GM19397 (cell line): Measurements from ENCODE around the gene ST7.
"Not testable (repeated sequence)": the region's sequence is repeated elsewhere in the genome, so short reads cannot be mapped to it uniquely, and the experiment has no call there.

ENCODE experiments used
- ATAC-seq: cut with Tn5 transposase; IDR thresholded peaks from one replicate; pipeline ENCODE4 v1.9.1; 2021; ENCODE audit warnings: mild to moderate bottlenecking, moderate library complexity; ENCODE audit not compliant: unreplicated experiment

The ST7 gene

GRCh38 chr7:116953372-116953905, at the start of gene ST7:
Gene ST7 (plus strand): TSS chr7:116953501. CDS start chr7:116953541, 40 bp downstream.
- peak; percentile 53 for ATAC-seq

- ATAC-seq = no peak
Measured at GRCh38 chr7:116906391-116906790, 46.9 kb upstream of the ST7 start.

- ATAC-seq = no peak
Measured at GRCh38 chr7:116910383-116910782, 42.9 kb upstream of the ST7 start.

GRCh38 chr7:116911801-116912200, 41.5 kb upstream of the ST7 start:
- ATAC-seq = no peak

- ATAC-seq = no peak
Measured at GRCh38 chr7:116912269-116912909, 40.9 kb upstream of the ST7 start.

GRCh38 chr7:116918704-116919103, 34.6 kb upstream of the ST7 start:
- no peak for ATAC-seq

- ATAC-seq = no peak
Measured at GRCh38 chr7:116920359-116920758, 32.9 kb upstream of the ST7 start.

GRCh38 chr7:116922545-116922944, 30.8 kb upstream of the ST7 start:
- ATAC-seq = no peak

GRCh38 chr7:116924741-116925140, 28.6 kb upstream of the ST7 start:
- no peak for ATAC-seq

- no peak for ATAC-seq
Measured at GRCh38 chr7:116929021-116929420, 24.3 kb upstream of the ST7 start.

GRCh38 chr7:116929914-116930913, 23.1 kb upstream of the ST7 start:
- peak; percentile 78 for ATAC-seq

GRCh38 chr7:116932566-116932965, 20.7 kb upstream of the ST7 start:
- ATAC-seq = no peak

- no peak for ATAC-seq
Measured at GRCh38 chr7:116933465-116933864, 19.8 kb upstream of the ST7 start.

GRCh38 chr7:116934580-116934979, 18.7 kb upstream of the ST7 start:
- ATAC-seq = no peak

GRCh38 chr7:116936844-116937243, 16.5 kb upstream of the ST7 start:
- not testable (repeated sequence) for ATAC-seq

- no peak for ATAC-seq
Measured at GRCh38 chr7:116938678-116939077, 14.6 kb upstream of the ST7 start.

GRCh38 chr7:116940689-116941370, 12.5 kb upstream of the ST7 start:
- no peak for ATAC-seq

- ATAC-seq = no peak
Measured at GRCh38 chr7:116942504-116942903, 10.8 kb upstream of the ST7 start.

- no peak for ATAC-seq
Measured at GRCh38 chr7:116948934-116949333, 4.4 kb upstream of the ST7 start.

GRCh38 chr7:116949941-116950801, 3.1 kb upstream of the ST7 start:
- no peak for ATAC-seq
